Measurements from ENCODE around the gene TRAF3. TPM values are rescaled to one million over a fixed set of nuclear protein-coding genes. Genes with fewer than 3 reads are reported as not detected.

TRAF3 gene
- total and polyA plus RNA-seq, 4 donors, result 2.1 to 12.0 (median 5.2) TPM

DNA sequence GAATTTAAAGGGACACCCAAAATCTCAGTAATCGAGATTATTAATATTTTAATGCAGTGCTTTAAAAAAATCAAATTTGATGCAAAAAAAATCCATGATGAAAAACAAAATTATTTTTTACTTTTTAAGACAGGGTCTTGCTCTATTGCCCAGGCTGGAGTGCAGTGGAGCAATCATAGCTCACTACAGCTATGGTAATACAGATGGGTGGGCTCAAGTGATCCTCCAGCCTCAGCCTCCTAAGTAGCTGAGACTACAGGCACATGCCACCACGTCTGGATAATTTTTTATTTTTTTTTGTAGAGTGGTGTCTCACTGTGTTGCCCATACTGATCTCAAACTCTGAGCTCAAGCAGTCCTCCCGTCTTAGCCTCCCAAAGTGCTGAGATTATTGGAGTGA is 62.9 kb downstream of the TRAF3 start:
- Histone ChIP-seq H3K36me3 (ENCODE audit: control insufficient read depth in 4 of 4, insufficient read depth in 3 of 4, low read depth in 1 of 4, low read length in 3 of 4) (peaks cover 0 to 1% (median 0%) of the 10 kb centered on the region in 4 donors), H3K27me3 (ENCODE audit: control insufficient read depth in 4 of 4, insufficient read depth in 4 of 4, low read length in 3 of 4) (no peaks in the 10 kb centered on the region), H3K9ac (ENCODE audit: low read depth in 1 of 2, low read length in 2 of 2) (no peak overlapping the region), H3K4me3 (ENCODE audit: low read depth in 1 of 3, low read length in 3 of 3) (no peak overlapping the region), H3K27ac (ENCODE audit: low read depth in 1 of 2, low read length in 2 of 2) (no peak overlapping the region), H3K4me1 (ENCODE audit: control insufficient read depth in 4 of 4, insufficient read depth in 4 of 4, low read length in 3 of 4) (peaks cover 0 to 8% (median 3%) of the 10 kb centered on the region in 4 donors), H3K9me3 (ENCODE audit: control insufficient read depth in 4 of 4, low read length in 3 of 4) (no peaks in the 10 kb centered on the region)
- no peak for DNase-seq (ENCODE audit: low spot score)
- 96% methylated on average over 3 of the region's 3 CpGs for WGBS
- TF ChIP-seq RXRA (IDR thresholded peaks at IDR 0.05) (no peak), GABPA (IDR thresholded peaks at IDR 0.05 in 1 of 2, conservative IDR thresholded peaks at IDR 0.05 in 1 of 2) (no peak), YY1 (IDR thresholded peaks at IDR 0.05) (no peak), NR2F2 (IDR thresholded peaks at IDR 0.05) (no peak), TAF1 (conservative IDR thresholded peaks at IDR 0.05) (no peak), EGR1 (IDR thresholded peaks at IDR 0.05; ENCODE audit: low read depth in 2 of 2) (no peak)

GRCh38 chr14:102840771-102841528 is 63.7 kb downstream of the TRAF3 start:
- no peak overlapping the region for H3K27ac ChIP-seq (ENCODE audit: low read depth in 1 of 2, low read length in 2 of 2)
- H3K27me3 ChIP-seq (ENCODE audit: control insufficient read depth in 4 of 4, insufficient read depth in 4 of 4, low read length in 3 of 4), result no peaks in the 10 kb centered on the region
- peaks cover 0 to 1% (median 0%) of the 10 kb centered on the region in 4 donors for H3K36me3 ChIP-seq (ENCODE audit: control insufficient read depth in 4 of 4, insufficient read depth in 3 of 4, low read depth in 1 of 4, low read length in 3 of 4)
- no peak for DNase-seq (ENCODE audit: low spot score)
- H3K4me1 ChIP-seq (ENCODE audit: control insufficient read depth in 4 of 4, insufficient read depth in 4 of 4, low read length in 3 of 4), result peaks cover 0 to 8% (median 3%) of the 10 kb centered on the region in 4 donors
- H3K9me3 ChIP-seq (ENCODE audit: control insufficient read depth in 4 of 4, low read length in 3 of 4), result no peaks in the 10 kb centered on the region
- H3K4me3 ChIP-seq (ENCODE audit: low read depth in 1 of 3, low read length in 3 of 3), result no peak overlapping the region
- 88% methylated on average over 8 of the region's 8 CpGs for WGBS
- no peak overlapping the region for H3K9ac ChIP-seq (ENCODE audit: low read depth in 1 of 2, low read length in 2 of 2)
- TF ChIP-seq TAF1 (conservative IDR thresholded peaks at IDR 0.05), result no peak

GRCh38 chr14:102848830-102849525 is 71.7 kb downstream of the TRAF3 start:
- 69% methylated on average over 12 of the region's 12 CpGs for WGBS
- DNase-seq (ENCODE audit: low spot score), result no peak

More at GRCh38 chr14:102848830-102849525, 71.7 kb downstream of the TRAF3 start:
- no peak overlapping the region for H3K27ac ChIP-seq (ENCODE audit: low read depth in 1 of 2, low read length in 2 of 2)
- peaks cover 0 to 2% (median 0%) of the 10 kb centered on the region in 4 donors for H3K36me3 ChIP-seq (ENCODE audit: control insufficient read depth in 4 of 4, insufficient read depth in 3 of 4, low read depth in 1 of 4, low read length in 3 of 4)
- peaks cover 5 to 14% (median 11%) of the 10 kb centered on the region in 4 donors for H3K4me1 ChIP-seq (ENCODE audit: control insufficient read depth in 4 of 4, insufficient read depth in 4 of 4, low read length in 3 of 4)
- H3K9me3 ChIP-seq (ENCODE audit: control insufficient read depth in 4 of 4, low read length in 3 of 4), result no peaks in the 10 kb centered on the region
- no peak for TF ChIP-seq GABPA (IDR thresholded peaks at IDR 0.05 in 1 of 2, conservative IDR thresholded peaks at IDR 0.05 in 1 of 2)
- no peak for TF ChIP-seq SP1 (IDR thresholded peaks at IDR 0.05)
- TF ChIP-seq HNF4A (conservative IDR thresholded peaks at IDR 0.05), result no peak
- no peak for TF ChIP-seq TAF1 (conservative IDR thresholded peaks at IDR 0.05)
- no peak for TF ChIP-seq EGR1 (IDR thresholded peaks at IDR 0.05; ENCODE audit: low read depth in 2 of 2)
- TF ChIP-seq, protein P1, sequence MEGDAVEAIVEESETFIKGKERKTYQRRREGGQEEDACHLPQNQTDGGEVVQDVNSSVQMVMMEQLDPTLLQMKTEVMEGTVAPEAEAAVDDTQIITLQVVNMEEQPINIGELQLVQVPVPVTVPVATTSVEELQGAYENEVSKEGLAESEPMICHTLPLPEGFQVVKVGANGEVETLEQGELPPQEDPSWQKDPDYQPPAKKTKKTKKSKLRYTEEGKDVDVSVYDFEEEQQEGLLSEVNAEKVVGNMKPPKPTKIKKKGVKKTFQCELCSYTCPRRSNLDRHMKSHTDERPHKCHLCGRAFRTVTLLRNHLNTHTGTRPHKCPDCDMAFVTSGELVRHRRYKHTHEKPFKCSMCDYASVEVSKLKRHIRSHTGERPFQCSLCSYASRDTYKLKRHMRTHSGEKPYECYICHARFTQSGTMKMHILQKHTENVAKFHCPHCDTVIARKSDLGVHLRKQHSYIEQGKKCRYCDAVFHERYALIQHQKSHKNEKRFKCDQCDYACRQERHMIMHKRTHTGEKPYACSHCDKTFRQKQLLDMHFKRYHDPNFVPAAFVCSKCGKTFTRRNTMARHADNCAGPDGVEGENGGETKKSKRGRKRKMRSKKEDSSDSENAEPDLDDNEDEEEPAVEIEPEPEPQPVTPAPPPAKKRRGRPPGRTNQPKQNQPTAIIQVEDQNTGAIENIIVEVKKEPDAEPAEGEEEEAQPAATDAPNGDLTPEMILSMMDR (IDR thresholded peaks at IDR 0.05; ENCODE audit: low read depth, low read length, missing input control), result no peak
- TF ChIP-seq, protein P2, sequence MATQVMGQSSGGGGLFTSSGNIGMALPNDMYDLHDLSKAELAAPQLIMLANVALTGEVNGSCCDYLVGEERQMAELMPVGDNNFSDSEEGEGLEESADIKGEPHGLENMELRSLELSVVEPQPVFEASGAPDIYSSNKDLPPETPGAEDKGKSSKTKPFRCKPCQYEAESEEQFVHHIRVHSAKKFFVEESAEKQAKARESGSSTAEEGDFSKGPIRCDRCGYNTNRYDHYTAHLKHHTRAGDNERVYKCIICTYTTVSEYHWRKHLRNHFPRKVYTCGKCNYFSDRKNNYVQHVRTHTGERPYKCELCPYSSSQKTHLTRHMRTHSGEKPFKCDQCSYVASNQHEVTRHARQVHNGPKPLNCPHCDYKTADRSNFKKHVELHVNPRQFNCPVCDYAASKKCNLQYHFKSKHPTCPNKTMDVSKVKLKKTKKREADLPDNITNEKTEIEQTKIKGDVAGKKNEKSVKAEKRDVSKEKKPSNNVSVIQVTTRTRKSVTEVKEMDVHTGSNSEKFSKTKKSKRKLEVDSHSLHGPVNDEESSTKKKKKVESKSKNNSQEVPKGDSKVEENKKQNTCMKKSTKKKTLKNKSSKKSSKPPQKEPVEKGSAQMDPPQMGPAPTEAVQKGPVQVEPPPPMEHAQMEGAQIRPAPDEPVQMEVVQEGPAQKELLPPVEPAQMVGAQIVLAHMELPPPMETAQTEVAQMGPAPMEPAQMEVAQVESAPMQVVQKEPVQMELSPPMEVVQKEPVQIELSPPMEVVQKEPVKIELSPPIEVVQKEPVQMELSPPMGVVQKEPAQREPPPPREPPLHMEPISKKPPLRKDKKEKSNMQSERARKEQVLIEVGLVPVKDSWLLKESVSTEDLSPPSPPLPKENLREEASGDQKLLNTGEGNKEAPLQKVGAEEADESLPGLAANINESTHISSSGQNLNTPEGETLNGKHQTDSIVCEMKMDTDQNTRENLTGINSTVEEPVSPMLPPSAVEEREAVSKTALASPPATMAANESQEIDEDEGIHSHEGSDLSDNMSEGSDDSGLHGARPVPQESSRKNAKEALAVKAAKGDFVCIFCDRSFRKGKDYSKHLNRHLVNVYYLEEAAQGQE (IDR thresholded peaks at IDR 0.05), result no peak
- TF ChIP-seq RXRA (IDR thresholded peaks at IDR 0.05), result no peak
- TF ChIP-seq, protein P3, sequence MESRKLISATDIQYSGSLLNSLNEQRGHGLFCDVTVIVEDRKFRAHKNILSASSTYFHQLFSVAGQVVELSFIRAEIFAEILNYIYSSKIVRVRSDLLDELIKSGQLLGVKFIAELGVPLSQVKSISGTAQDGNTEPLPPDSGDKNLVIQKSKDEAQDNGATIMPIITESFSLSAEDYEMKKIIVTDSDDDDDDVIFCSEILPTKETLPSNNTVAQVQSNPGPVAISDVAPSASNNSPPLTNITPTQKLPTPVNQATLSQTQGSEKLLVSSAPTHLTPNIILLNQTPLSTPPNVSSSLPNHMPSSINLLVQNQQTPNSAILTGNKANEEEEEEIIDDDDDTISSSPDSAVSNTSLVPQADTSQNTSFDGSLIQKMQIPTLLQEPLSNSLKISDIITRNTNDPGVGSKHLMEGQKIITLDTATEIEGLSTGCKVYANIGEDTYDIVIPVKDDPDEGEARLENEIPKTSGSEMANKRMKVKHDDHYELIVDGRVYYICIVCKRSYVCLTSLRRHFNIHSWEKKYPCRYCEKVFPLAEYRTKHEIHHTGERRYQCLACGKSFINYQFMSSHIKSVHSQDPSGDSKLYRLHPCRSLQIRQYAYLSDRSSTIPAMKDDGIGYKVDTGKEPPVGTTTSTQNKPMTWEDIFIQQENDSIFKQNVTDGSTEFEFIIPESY (IDR thresholded peaks at IDR 0.05), result no peak
- no peak overlapping the region for H3K4me3 ChIP-seq (ENCODE audit: low read depth in 1 of 3, low read length in 3 of 3)
- no peak overlapping the region for H3K9ac ChIP-seq (ENCODE audit: low read depth in 1 of 2, low read length in 2 of 2)
- H3K27me3 ChIP-seq (ENCODE audit: control insufficient read depth in 4 of 4, insufficient read depth in 4 of 4, low read length in 3 of 4), result no peaks in the 10 kb centered on the region

Measured in liver (tissue), 9 donors.